WTC11 (cell line): Measurements from ENCODE around the gene MYO5C. TPM values are rescaled to one million over a fixed set of nuclear protein-coding genes. Genes with fewer than 3 reads are reported as not detected.

ENCODE experiments used
- ATAC-seq: fragments of 200-7000 bp; cut with Tn5 transposase; 2 replicates; pipeline ENCODE4 v1.10.0; 2021; ENCODE audit warnings: mild to moderate bottlenecking, moderate library complexity
- CTCF ChIA-PET: fragments of 300-600 bp; sonication (Branson Sonifier 250); formaldehyde crosslinking; loops from one replicate; lab custom pipeline; 2021; ENCODE audit warnings: antibody characterized with exemption; lab: Charles Lee
- POLR2A ChIA-PET: fragments of 350-600 bp; sonication (Branson Sonifier 250); formaldehyde crosslinking; loops from one replicate; lab custom pipeline; 2021; ENCODE audit warnings: antibody characterized with exemption; lab: Charles Lee
- DNase-seq: peaks from one replicate; pipeline ENCODE4 v3.0.0; 2021; ENCODE audit warnings: low spot score
- H3K27ac Mint-ChIP-seq: 2 replicates; pipeline ENCODE4 v1.8.0; 2021; ENCODE audit warnings: mixed read lengths
- H3K27me3 Mint-ChIP-seq: 2 replicates; pipeline ENCODE4 v1.8.0; 2021; ENCODE audit warnings: low read depth, mild to moderate bottlenecking, moderate library complexity, mixed read lengths
- H3K36me3 Mint-ChIP-seq: 2 replicates; pipeline ENCODE4 v1.8.0; 2021; ENCODE audit warnings: mixed read lengths
- H3K4me1 Mint-ChIP-seq: 2 replicates; pipeline ENCODE4 v1.8.0; 2022; ENCODE audit warnings: mixed read lengths
- H3K4me3 Mint-ChIP-seq: 2 replicates; pipeline ENCODE4 v1.8.0; 2021; ENCODE audit warnings: mild to moderate bottlenecking, moderate library complexity, mixed read lengths
- H3K9me3 Mint-ChIP-seq: 2 replicates; pipeline ENCODE4 v1.8.0; 2021; ENCODE audit warnings: mixed read lengths
- EMX1 ChIP-seq: fragments of 250-450 bp; sonication (Bioruptor Pico); IDR thresholded peaks from 2 replicates; pipeline ENCODE4 v1.8.0; 2021; ENCODE audit warnings: mild to moderate bottlenecking
- FOXP1 ChIP-seq: sonication (generic); formaldehyde crosslinking; IDR thresholded peaks from 2 replicates; pipeline ENCODE4 v1.8.0; 2022; ENCODE audit warnings: missing genetic modification reagents, mild to moderate bottlenecking, moderate library complexity, borderline replicate concordance
- GTF2I ChIP-seq: fragments of 250-450 bp; sonication (Bioruptor Pico); conservative IDR thresholded peaks from 2 replicates; pipeline ENCODE4 v1.4.0; 2021; ENCODE audit warnings: mild to moderate bottlenecking
- MXD4 ChIP-seq: fragments of 250-450 bp; sonication (Bioruptor Pico); IDR thresholded peaks from 2 replicates; pipeline ENCODE4 v1.8.0; 2021; ENCODE audit warnings: mild to moderate bottlenecking, moderate library complexity, borderline replicate concordance
- PRRX2 ChIP-seq: fragments of 250-450 bp; sonication (Bioruptor Pico); IDR thresholded peaks from 2 replicates; pipeline ENCODE4 v1.8.0; 2021; ENCODE audit warnings: mild to moderate bottlenecking
- RORB ChIP-seq: fragments of 250-450 bp; sonication (Bioruptor Pico); IDR thresholded peaks from 2 replicates; pipeline ENCODE4 v1.9.0; 2021; ENCODE audit warnings: mild to moderate bottlenecking
- TEAD4 ChIP-seq: sonication (generic); formaldehyde crosslinking; IDR thresholded peaks from 2 replicates; pipeline ENCODE4 v1.8.0; 2022; ENCODE audit warnings: mild to moderate bottlenecking, missing genetic modification reagents
- ZNF138 ChIP-seq: sonication (generic); formaldehyde crosslinking; conservative IDR thresholded peaks from 2 replicates; pipeline ENCODE4 v1.8.1; 2022; ENCODE audit warnings: mild to moderate bottlenecking, moderate library complexity, missing genetic modification reagents
- ZNF232 ChIP-seq: sonication (generic); formaldehyde crosslinking; IDR thresholded peaks from 2 replicates; pipeline ENCODE4 v1.8.0; 2022; ENCODE audit warnings: mild to moderate bottlenecking, missing genetic modification reagents
- ZNF263 ChIP-seq: sonication (generic); formaldehyde crosslinking; IDR thresholded peaks from 2 replicates; pipeline ENCODE4 v1.8.1; 2022; ENCODE audit warnings: low read depth, mild to moderate bottlenecking, moderate library complexity, missing genetic modification reagents
- total RNA-seq: library from RNA; stranded (reverse); gene quantifications from 3 replicates; pipeline ENCODE4 v1.2.3, GENCODE V29; 2021
- TF ChIP-seq, protein P1 (sequence below): sonication (generic); formaldehyde crosslinking; IDR thresholded peaks from 2 replicates; pipeline ENCODE4 v1.8.0; 2022; ENCODE audit warnings: mild to moderate bottlenecking, missing genetic modification reagents
- TF ChIP-seq, protein P2 (sequence below): sonication (generic); formaldehyde crosslinking; IDR thresholded peaks from 2 replicates; pipeline ENCODE4 v1.8.1; 2023; ENCODE audit warnings: mild to moderate bottlenecking, moderate library complexity, missing genetic modification reagents
- TF ChIP-seq, protein P3 (sequence below): fragments of 250-450 bp; sonication (Bioruptor Pico); IDR thresholded peaks from 2 replicates; pipeline ENCODE4 v2.1.2; 2022; ENCODE audit warnings: mild to moderate bottlenecking, moderate library complexity
- TF ChIP-seq, protein P4 (sequence below): sonication (generic); formaldehyde crosslinking; conservative IDR thresholded peaks from 2 replicates; pipeline ENCODE4 v1.8.1; 2022; ENCODE audit warnings: mild to moderate bottlenecking, missing genetic modification reagents
- TF ChIP-seq, protein P5 (sequence below): sonication (generic); formaldehyde crosslinking; IDR thresholded peaks from 2 replicates; pipeline ENCODE4 v1.8.0; 2022; ENCODE audit warnings: mild to moderate bottlenecking, missing genetic modification reagents
- TF ChIP-seq, protein P6 (sequence below): fragments of 250-450 bp; sonication (Bioruptor Pico); IDR thresholded peaks from 2 replicates; pipeline ENCODE4 v1.9.0; 2021; ENCODE audit warnings: mild to moderate bottlenecking
- TF ChIP-seq, protein P7 (sequence below): sonication (generic); formaldehyde crosslinking; IDR thresholded peaks from 2 replicates; pipeline ENCODE4 v1.8.1; 2022; ENCODE audit warnings: mild to moderate bottlenecking, missing genetic modification reagents, moderate library complexity, borderline replicate concordance
- TF ChIP-seq, protein P8 (sequence below): sonication (generic); formaldehyde crosslinking; IDR thresholded peaks from 2 replicates; pipeline ENCODE4 v1.8.0; 2023; ENCODE audit warnings: missing genetic modification reagents, mild to moderate bottlenecking, borderline replicate concordance

The MYO5C gene
- total RNA-seq, 1 experiment from 2014 or later, result 25.3 TPM

DNA sequence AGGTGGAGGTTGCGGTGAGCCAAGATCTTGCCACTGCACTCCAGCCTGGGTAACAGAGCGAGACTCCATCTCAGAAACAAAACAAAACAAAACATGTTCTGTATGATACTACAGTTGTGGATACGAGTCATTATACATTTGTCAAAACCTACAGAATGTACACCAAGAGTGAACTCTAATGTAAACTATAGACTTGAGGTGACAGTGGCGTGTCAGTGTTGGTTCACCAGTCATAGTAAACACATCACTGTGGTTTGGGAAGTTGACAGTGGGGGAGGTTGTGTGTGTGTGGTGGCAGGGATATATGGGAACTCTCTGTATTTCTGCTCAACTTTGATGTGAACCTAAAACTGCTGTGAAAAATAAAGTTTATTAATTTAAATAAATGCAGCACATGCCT is 71.4 kb downstream of the MYO5C start:
- H3K4me3 Mint-ChIP-seq, result no peak overlapping the region
- DNase-seq, result no peak
- no peaks in the 10 kb centered on the region for H3K27me3 Mint-ChIP-seq
- no peak for ATAC-seq
- no peak overlapping the region for H3K27ac Mint-ChIP-seq
- no peaks in the 10 kb centered on the region for H3K9me3 Mint-ChIP-seq
- peaks cover 46% of the 10 kb centered on the region for H3K36me3 Mint-ChIP-seq
- H3K4me1 Mint-ChIP-seq, result no peaks in the 10 kb centered on the region
- ChIA-PET POLR2A (no interaction called here), CTCF (interaction anchor here (3.7 kb wide), 1 partner anchor 16 kb away, joined by 39 read pairs; no protein-coding TSS in a partner anchor)
- TF ChIP-seq MXD4, result no peak
- TF ChIP-seq, protein P1, sequence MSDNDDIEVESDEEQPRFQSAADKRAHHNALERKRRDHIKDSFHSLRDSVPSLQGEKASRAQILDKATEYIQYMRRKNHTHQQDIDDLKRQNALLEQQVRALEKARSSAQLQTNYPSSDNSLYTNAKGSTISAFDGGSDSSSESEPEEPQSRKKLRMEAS (CRISPR knock-in tag), result no peak
- no peak for TF ChIP-seq FOXP1 (CRISPR knock-in tag)
- TF ChIP-seq, protein P2, sequence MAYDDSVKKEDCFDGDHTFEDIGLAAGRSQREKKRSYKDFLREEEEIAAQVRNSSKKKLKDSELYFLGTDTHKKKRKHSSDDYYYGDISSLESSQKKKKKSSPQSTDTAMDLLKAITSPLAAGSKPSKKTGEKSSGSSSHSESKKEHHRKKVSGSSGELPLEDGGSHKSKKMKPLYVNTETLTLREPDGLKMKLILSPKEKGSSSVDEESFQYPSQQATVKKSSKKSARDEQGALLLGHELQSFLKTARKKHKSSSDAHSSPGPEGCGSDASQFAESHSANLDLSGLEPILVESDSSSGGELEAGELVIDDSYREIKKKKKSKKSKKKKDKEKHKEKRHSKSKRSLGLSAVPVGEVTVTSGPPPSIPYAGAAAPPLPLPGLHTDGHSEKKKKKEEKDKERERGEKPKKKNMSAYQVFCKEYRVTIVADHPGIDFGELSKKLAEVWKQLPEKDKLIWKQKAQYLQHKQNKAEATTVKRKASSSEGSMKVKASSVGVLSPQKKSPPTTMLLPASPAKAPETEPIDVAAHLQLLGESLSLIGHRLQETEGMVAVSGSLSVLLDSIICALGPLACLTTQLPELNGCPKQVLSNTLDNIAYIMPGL (CRISPR knock-in tag), result no peak
- TF ChIP-seq, protein P3, sequence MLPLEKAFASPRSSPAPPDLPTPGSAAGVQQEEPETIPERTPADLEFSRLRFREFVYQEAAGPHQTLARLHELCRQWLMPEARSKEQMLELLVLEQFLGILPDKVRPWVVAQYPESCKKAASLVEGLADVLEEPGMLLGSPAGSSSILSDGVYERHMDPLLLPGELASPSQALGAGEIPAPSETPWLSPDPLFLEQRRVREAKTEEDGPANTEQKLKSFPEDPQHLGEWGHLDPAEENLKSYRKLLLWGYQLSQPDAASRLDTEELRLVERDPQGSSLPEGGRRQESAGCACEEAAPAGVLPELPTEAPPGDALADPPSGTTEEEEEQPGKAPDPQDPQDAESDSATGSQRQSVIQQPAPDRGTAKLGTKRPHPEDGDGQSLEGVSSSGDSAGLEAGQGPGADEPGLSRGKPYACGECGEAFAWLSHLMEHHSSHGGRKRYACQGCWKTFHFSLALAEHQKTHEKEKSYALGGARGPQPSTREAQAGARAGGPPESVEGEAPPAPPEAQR (CRISPR knock-in tag), result no peak
- no peak for TF ChIP-seq ZNF232 (CRISPR knock-in tag)
- TF ChIP-seq GTF2I (CRISPR knock-in tag), result no peak
- no peak for TF ChIP-seq ZNF138 (CRISPR knock-in tag)
- TF ChIP-seq, protein P4, sequence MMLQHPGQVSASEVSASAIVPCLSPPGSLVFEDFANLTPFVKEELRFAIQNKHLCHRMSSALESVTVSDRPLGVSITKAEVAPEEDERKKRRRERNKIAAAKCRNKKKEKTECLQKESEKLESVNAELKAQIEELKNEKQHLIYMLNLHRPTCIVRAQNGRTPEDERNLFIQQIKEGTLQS (CRISPR knock-in tag), result no peak
- TF ChIP-seq, protein P5, sequence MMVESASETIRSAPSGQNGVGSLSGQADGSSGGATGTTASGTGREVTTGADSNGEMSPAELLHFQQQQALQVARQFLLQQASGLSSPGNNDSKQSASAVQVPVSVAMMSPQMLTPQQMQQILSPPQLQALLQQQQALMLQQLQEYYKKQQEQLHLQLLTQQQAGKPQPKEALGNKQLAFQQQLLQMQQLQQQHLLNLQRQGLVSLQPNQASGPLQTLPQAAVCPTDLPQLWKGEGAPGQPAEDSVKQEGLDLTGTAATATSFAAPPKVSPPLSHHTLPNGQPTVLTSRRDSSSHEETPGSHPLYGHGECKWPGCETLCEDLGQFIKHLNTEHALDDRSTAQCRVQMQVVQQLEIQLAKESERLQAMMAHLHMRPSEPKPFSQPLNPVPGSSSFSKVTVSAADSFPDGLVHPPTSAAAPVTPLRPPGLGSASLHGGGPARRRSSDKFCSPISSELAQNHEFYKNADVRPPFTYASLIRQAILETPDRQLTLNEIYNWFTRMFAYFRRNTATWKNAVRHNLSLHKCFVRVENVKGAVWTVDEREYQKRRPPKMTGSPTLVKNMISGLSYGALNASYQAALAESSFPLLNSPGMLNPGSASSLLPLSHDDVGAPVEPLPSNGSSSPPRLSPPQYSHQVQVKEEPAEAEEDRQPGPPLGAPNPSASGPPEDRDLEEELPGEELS (CRISPR knock-in tag), result no peak
- TF ChIP-seq RORB, result no peak
- TF ChIP-seq, protein P6, sequence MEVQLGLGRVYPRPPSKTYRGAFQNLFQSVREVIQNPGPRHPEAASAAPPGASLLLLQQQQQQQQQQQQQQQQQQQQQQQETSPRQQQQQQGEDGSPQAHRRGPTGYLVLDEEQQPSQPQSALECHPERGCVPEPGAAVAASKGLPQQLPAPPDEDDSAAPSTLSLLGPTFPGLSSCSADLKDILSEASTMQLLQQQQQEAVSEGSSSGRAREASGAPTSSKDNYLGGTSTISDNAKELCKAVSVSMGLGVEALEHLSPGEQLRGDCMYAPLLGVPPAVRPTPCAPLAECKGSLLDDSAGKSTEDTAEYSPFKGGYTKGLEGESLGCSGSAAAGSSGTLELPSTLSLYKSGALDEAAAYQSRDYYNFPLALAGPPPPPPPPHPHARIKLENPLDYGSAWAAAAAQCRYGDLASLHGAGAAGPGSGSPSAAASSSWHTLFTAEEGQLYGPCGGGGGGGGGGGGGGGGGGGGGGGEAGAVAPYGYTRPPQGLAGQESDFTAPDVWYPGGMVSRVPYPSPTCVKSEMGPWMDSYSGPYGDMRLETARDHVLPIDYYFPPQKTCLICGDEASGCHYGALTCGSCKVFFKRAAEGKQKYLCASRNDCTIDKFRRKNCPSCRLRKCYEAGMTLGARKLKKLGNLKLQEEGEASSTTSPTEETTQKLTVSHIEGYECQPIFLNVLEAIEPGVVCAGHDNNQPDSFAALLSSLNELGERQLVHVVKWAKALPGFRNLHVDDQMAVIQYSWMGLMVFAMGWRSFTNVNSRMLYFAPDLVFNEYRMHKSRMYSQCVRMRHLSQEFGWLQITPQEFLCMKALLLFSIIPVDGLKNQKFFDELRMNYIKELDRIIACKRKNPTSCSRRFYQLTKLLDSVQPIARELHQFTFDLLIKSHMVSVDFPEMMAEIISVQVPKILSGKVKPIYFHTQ (CRISPR knock-in tag), result no peak
- TF ChIP-seq TEAD4 (CRISPR knock-in tag), result no peak
- no peak for TF ChIP-seq PRRX2
- TF ChIP-seq EMX1 (CRISPR knock-in tag), result no peak
- TF ChIP-seq ZNF263 (CRISPR knock-in tag), result no peak
- TF ChIP-seq, protein P7, sequence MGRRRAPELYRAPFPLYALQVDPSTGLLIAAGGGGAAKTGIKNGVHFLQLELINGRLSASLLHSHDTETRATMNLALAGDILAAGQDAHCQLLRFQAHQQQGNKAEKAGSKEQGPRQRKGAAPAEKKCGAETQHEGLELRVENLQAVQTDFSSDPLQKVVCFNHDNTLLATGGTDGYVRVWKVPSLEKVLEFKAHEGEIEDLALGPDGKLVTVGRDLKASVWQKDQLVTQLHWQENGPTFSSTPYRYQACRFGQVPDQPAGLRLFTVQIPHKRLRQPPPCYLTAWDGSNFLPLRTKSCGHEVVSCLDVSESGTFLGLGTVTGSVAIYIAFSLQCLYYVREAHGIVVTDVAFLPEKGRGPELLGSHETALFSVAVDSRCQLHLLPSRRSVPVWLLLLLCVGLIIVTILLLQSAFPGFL, result no peak
- TF ChIP-seq, protein P8, sequence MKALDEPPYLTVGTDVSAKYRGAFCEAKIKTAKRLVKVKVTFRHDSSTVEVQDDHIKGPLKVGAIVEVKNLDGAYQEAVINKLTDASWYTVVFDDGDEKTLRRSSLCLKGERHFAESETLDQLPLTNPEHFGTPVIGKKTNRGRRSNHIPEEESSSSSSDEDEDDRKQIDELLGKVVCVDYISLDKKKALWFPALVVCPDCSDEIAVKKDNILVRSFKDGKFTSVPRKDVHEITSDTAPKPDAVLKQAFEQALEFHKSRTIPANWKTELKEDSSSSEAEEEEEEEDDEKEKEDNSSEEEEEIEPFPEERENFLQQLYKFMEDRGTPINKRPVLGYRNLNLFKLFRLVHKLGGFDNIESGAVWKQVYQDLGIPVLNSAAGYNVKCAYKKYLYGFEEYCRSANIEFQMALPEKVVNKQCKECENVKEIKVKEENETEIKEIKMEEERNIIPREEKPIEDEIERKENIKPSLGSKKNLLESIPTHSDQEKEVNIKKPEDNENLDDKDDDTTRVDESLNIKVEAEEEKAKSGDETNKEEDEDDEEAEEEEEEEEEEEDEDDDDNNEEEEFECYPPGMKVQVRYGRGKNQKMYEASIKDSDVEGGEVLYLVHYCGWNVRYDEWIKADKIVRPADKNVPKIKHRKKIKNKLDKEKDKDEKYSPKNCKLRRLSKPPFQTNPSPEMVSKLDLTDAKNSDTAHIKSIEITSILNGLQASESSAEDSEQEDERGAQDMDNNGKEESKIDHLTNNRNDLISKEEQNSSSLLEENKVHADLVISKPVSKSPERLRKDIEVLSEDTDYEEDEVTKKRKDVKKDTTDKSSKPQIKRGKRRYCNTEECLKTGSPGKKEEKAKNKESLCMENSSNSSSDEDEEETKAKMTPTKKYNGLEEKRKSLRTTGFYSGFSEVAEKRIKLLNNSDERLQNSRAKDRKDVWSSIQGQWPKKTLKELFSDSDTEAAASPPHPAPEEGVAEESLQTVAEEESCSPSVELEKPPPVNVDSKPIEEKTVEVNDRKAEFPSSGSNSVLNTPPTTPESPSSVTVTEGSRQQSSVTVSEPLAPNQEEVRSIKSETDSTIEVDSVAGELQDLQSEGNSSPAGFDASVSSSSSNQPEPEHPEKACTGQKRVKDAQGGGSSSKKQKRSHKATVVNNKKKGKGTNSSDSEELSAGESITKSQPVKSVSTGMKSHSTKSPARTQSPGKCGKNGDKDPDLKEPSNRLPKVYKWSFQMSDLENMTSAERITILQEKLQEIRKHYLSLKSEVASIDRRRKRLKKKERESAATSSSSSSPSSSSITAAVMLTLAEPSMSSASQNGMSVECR (CRISPR knock-in tag), result no peak
